Measurements from ENCODE around the gene PCDHA1. TPM values are rescaled to one million over a fixed set of nuclear protein-coding genes. Genes with fewer than 3 reads are reported as not detected.
"Not testable (repeated sequence)": the region's sequence is repeated elsewhere in the genome, so short reads cannot be mapped to it uniquely, and the experiment has no call there.

The PCDHA1 gene
- total RNA-seq, 1 donor from 2014 or later: not detected

GRCh38 chr5:140875085-140876065, 89.4 kb downstream of the PCDHA1 start, which contains the start of gene PCDHA12:
Gene PCDHA12, plus strand, starts transcription at chr5:140875308. Its CDS starts 165 bp downstream, at chr5:140875473.
- peaks cover 15% of the 10 kb centered on the region for H3K9me3 Mint-ChIP-seq
- H3K36me3 Mint-ChIP-seq (ENCODE audit: low read depth): peaks cover 58% of the 10 kb centered on the region
- no peaks in the 10 kb centered on the region for H3K27me3 Mint-ChIP-seq (ENCODE audit: low read depth)
- TF ChIP-seq CTCF (conservative IDR thresholded peaks at IDR 0.05): peak; percentile 68
- H3K27ac Mint-ChIP-seq (ENCODE audit: unreplicated experiment): peak within 1 kb of the TSS; percentile 89
- no peak for DNase-seq (ENCODE audit: low read depth, low spot score)
- peaks cover 15% of the 10 kb centered on the region for H3K4me1 Mint-ChIP-seq
- H3K4me3 Mint-ChIP-seq: peak within 1 kb of the TSS; percentile 96

GRCh38 chr5:140876541-140877261, 90.8 kb downstream of the PCDHA1 start:
- H3K4me1 Mint-ChIP-seq: peaks cover 15% of the 10 kb centered on the region
- H3K36me3 Mint-ChIP-seq (ENCODE audit: low read depth): peaks cover 67% of the 10 kb centered on the region
- not testable (repeated sequence) for H3K27me3 Mint-ChIP-seq (ENCODE audit: low read depth); H3K4me3 Mint-ChIP-seq; DNase-seq (ENCODE audit: low read depth, low spot score); H3K27ac Mint-ChIP-seq (ENCODE audit: unreplicated experiment)
- H3K9me3 Mint-ChIP-seq: peaks cover 16% of the 10 kb centered on the region

GRCh38 chr5:140877262-140877581, 91.3 kb downstream of the PCDHA1 start:
- no peak for TF ChIP-seq CTCF (conservative IDR thresholded peaks at IDR 0.05)
- no peaks in the 10 kb centered on the region for H3K27me3 Mint-ChIP-seq (ENCODE audit: low read depth)
- peaks cover 67% of the 10 kb centered on the region for H3K36me3 Mint-ChIP-seq (ENCODE audit: low read depth)
- peaks cover 15% of the 10 kb centered on the region for H3K9me3 Mint-ChIP-seq
- no peak overlapping the region for H3K27ac Mint-ChIP-seq (ENCODE audit: unreplicated experiment)
- no peak overlapping the region for H3K4me3 Mint-ChIP-seq
- no peak for DNase-seq (ENCODE audit: low read depth, low spot score)
- H3K4me1 Mint-ChIP-seq: peaks cover 15% of the 10 kb centered on the region

- TF ChIP-seq CTCF (conservative IDR thresholded peaks at IDR 0.05): no peak
- Mint-ChIP-seq H3K9me3 (peaks cover 11% of the 10 kb centered on the region), H3K27me3 (ENCODE audit: low read depth) (no peaks in the 10 kb centered on the region), H3K4me1 (no peaks in the 10 kb centered on the region), H3K36me3 (ENCODE audit: low read depth) (peaks cover 53% of the 10 kb centered on the region), H3K4me3 (no peak within 1 kb of the TSS), H3K27ac (ENCODE audit: unreplicated experiment) (no peak within 1 kb of the TSS)
- DNase-seq (ENCODE audit: low read depth, low spot score): no peak
Measured at GRCh38 chr5:140881889-140882590, 96.1 kb downstream of the PCDHA1 start, which contains the start of gene PCDHA13. Gene PCDHA13, plus strand, starts transcription at chr5:140882124. Its CDS starts 145 bp downstream, at chr5:140882269.

- peak; percentile 30 for TF ChIP-seq CTCF (conservative IDR thresholded peaks at IDR 0.05)
- Mint-ChIP-seq H3K4me1 (no peaks in the 10 kb centered on the region), H3K36me3 (ENCODE audit: low read depth) (peaks cover 57% of the 10 kb centered on the region), H3K4me3 (no peak overlapping the region), H3K27ac (ENCODE audit: unreplicated experiment) (no peak overlapping the region), H3K9me3 (peaks cover 13% of the 10 kb centered on the region), H3K27me3 (ENCODE audit: low read depth) (no peaks in the 10 kb centered on the region)
- DNase-seq (ENCODE audit: low read depth, low spot score): no peak
Measured at GRCh38 chr5:140882591-140882899, 96.6 kb downstream of the PCDHA1 start.

Data from neural crest cell (in vitro differentiated cells).